ENCODE results near the gene HLCS. TPM values are rescaled to one million over a fixed set of nuclear protein-coding genes. Genes with fewer than 3 reads are reported as not detected.

HLCS gene
- total RNA-seq, 2 donors from 2014 or later, result 6.9 to 10.0 TPM

GRCh38 chr21:36735201-36735515 lies 231.3 kb downstream of the HLCS start:
- Histone ChIP-seq H3K36me3 (no peaks in the 10 kb centered on the region), H3K27me3 (no peaks in the 10 kb centered on the region), H3K4me3 (no peak overlapping the region), H3K27ac (no peak overlapping the region), H3K9me3 (no peaks in the 10 kb centered on the region), H3K4me1 (no peaks in the 10 kb centered on the region)
- no peak for DNase-seq (ENCODE audit: low spot score)
- no peak for TF ChIP-seq CTCF (IDR thresholded peaks at IDR 0.05)

- Histone ChIP-seq H3K36me3 (no peaks in the 10 kb centered on the region), H3K27me3 (no peaks in the 10 kb centered on the region), H3K4me3 (no peak overlapping the region), H3K27ac (no peak overlapping the region), H3K4me1 (no peaks in the 10 kb centered on the region), H3K9me3 (no peaks in the 10 kb centered on the region)
- no peak for DNase-seq (ENCODE audit: low spot score)
- TF ChIP-seq CTCF (IDR thresholded peaks at IDR 0.05), result no peak
These were observed 231.9 kb downstream of the HLCS start for GRCh38 chr21:36734367-36735200.

GRCh38 chr21:36733857-36734256 lies 232.6 kb downstream of the HLCS start:
- Histone ChIP-seq H3K36me3 (no peaks in the 10 kb centered on the region), H3K4me1 (no peaks in the 10 kb centered on the region), H3K4me3 (no peak overlapping the region), H3K9me3 (no peaks in the 10 kb centered on the region), H3K27me3 (no peaks in the 10 kb centered on the region), H3K27ac (no peak overlapping the region)
- no peak for DNase-seq (ENCODE audit: low spot score)
- no peak for TF ChIP-seq CTCF (IDR thresholded peaks at IDR 0.05)

- H3K27me3 ChIP-seq, result no peaks in the 10 kb centered on the region
- H3K4me3 ChIP-seq, result no peak overlapping the region
- no peaks in the 10 kb centered on the region for H3K36me3 ChIP-seq
- DNase-seq (ENCODE audit: low spot score), result no peak
- no peaks in the 10 kb centered on the region for H3K9me3 ChIP-seq
- H3K4me1 ChIP-seq, result no peaks in the 10 kb centered on the region
- no peak overlapping the region for H3K27ac ChIP-seq
- TF ChIP-seq CTCF (IDR thresholded peaks at IDR 0.05), result no peak
These were observed 233.7 kb downstream of the HLCS start for GRCh38 chr21:36732761-36733160.

GRCh38 chr21:36732217-36732616 lies 234.3 kb downstream of the HLCS start:
- no peak for TF ChIP-seq CTCF (IDR thresholded peaks at IDR 0.05)
- H3K4me1 ChIP-seq, result no peaks in the 10 kb centered on the region
- H3K36me3 ChIP-seq, result no peaks in the 10 kb centered on the region
- no peak for DNase-seq (ENCODE audit: low spot score)
- no peaks in the 10 kb centered on the region for H3K9me3 ChIP-seq
- no peak overlapping the region for H3K27ac ChIP-seq
- no peak overlapping the region for H3K4me3 ChIP-seq
- no peaks in the 10 kb centered on the region for H3K27me3 ChIP-seq

All from right atrium auricular region (tissue), 2 donors.